ENCODE results near the gene FEZF1.

FEZF1 gene

GRCh38 chr7:122304319-122304975, at the start of gene FEZF1:
TSS of gene FEZF1 (minus strand) at chr7:122304750. CDS start at chr7:122304437, 313 bp downstream.
- no peak for DNase-seq (ENCODE audit: low read depth)

GRCh38 chr7:122352454-122352853, 47.9 kb upstream of the FEZF1 start:
- DNase-seq (ENCODE audit: low read depth): no peak

GRCh38 chr7:122350701-122351100, 46.2 kb upstream of the FEZF1 start:
- DNase-seq (ENCODE audit: low read depth): no peak

- no peak for DNase-seq (ENCODE audit: low read depth)
Measured at GRCh38 chr7:122344303-122344620, 39.7 kb upstream of the FEZF1 start.

- DNase-seq (ENCODE audit: low read depth): no peak
Measured at GRCh38 chr7:122343601-122344302, 39.2 kb upstream of the FEZF1 start.

GRCh38 chr7:122340427-122340826, 35.9 kb upstream of the FEZF1 start:
- DNase-seq (ENCODE audit: low read depth): no peak

- no peak for DNase-seq (ENCODE audit: low read depth)
Measured at GRCh38 chr7:122339145-122339904, 34.8 kb upstream of the FEZF1 start.

GRCh38 chr7:122337011-122337410, 32.5 kb upstream of the FEZF1 start:
- no peak for DNase-seq (ENCODE audit: low read depth)

GRCh38 chr7:122329145-122329802, 24.7 kb upstream of the FEZF1 start:
- no peak for DNase-seq (ENCODE audit: low read depth)

- DNase-seq (ENCODE audit: low read depth): no peak
Measured at GRCh38 chr7:122327969-122328368, 23.4 kb upstream of the FEZF1 start.

- DNase-seq (ENCODE audit: low read depth): no peak
Measured at GRCh38 chr7:122316467-122317388, 12.2 kb upstream of the FEZF1 start.

GRCh38 chr7:122315507-122316466, 11.2 kb upstream of the FEZF1 start:
- DNase-seq (ENCODE audit: low read depth): no peak

GRCh38 chr7:122314284-122314683, 9.7 kb upstream of the FEZF1 start:
- no peak for DNase-seq (ENCODE audit: low read depth)

- DNase-seq (ENCODE audit: low read depth): no peak
Measured at GRCh38 chr7:122312789-122313188, 8.2 kb upstream of the FEZF1 start.

- DNase-seq (ENCODE audit: low read depth): no peak
Measured at GRCh38 chr7:122311734-122312450, 7.3 kb upstream of the FEZF1 start.

GRCh38 chr7:122311050-122311700, 6.6 kb upstream of the FEZF1 start:
- DNase-seq (ENCODE audit: low read depth): no peak

- no peak for DNase-seq (ENCODE audit: low read depth)
Measured at GRCh38 chr7:122310119-122311021, 5.8 kb upstream of the FEZF1 start.

GRCh38 chr7:122309421-122309820, 4.9 kb upstream of the FEZF1 start:
- no peak for DNase-seq (ENCODE audit: low read depth)

All from GM04504 (cell line).